H9 (cell line): ENCODE results near the gene TBL1X. TPM values are rescaled to one million over a fixed set of nuclear protein-coding genes. Genes with fewer than 3 reads are reported as not detected.

Source experiments
- DNase-seq: peaks from one replicate; pipeline ENCODE4 v3.0.0-alpha.2; 2017
- H2AFZ ChIP-seq: one replicate; pipeline ENCODE4 v1.6.1; 2013; ENCODE audit warnings: mild to moderate bottlenecking, low read length, control low read depth, moderate library complexity
- H2AK5ac ChIP-seq: 2 replicates; pipeline ENCODE4 v1.6.1; 2013; ENCODE audit warnings: low read length, control low read depth, mixed read lengths; ENCODE audit not compliant: insufficient read length
- H2BK120ac ChIP-seq: one replicate; pipeline ENCODE4 v1.6.1; 2013; ENCODE audit warnings: low read depth, mild to moderate bottlenecking, low read length, control low read depth, inconsistent platforms; ENCODE audit not compliant: poor library complexity, severe bottlenecking
- H2BK12ac ChIP-seq: 2 replicates; pipeline ENCODE4 v1.6.1; 2013; ENCODE audit warnings: low read length, control low read depth, mixed read lengths, low read depth; ENCODE audit not compliant: insufficient read length
- H2BK15ac ChIP-seq: 2 replicates; pipeline ENCODE4 v1.6.1; 2013; ENCODE audit warnings: low read depth, low read length, control low read depth
- H2BK20ac ChIP-seq: one replicate; pipeline ENCODE4 v1.6.1; 2013; ENCODE audit warnings: low read depth, mild to moderate bottlenecking, low read length, control low read depth, inconsistent platforms; ENCODE audit not compliant: poor library complexity, severe bottlenecking
- H2BK5ac ChIP-seq: 2 replicates; pipeline ENCODE4 v1.6.1; 2013; ENCODE audit warnings: low read length, control low read depth, mixed read lengths; ENCODE audit not compliant: insufficient read length
- H3K14ac ChIP-seq: 2 replicates; pipeline ENCODE4 v1.6.1; 2013; ENCODE audit warnings: low read length, control low read depth; ENCODE audit not compliant: insufficient read depth
- H3K18ac ChIP-seq: 2 replicates; pipeline ENCODE4 v1.6.1; 2013; ENCODE audit warnings: low read depth, mild to moderate bottlenecking, mixed read lengths, low read length, control low read depth; ENCODE audit not compliant: insufficient read length
- H3K23ac ChIP-seq: 2 replicates; pipeline ENCODE4 v1.6.1; 2013; ENCODE audit warnings: low read length, control low read depth, mixed read lengths, low read depth; ENCODE audit not compliant: insufficient read length
- H3K23me2 ChIP-seq: 2 replicates; pipeline ENCODE4 v1.6.1; 2013; ENCODE audit warnings: low read depth, mild to moderate bottlenecking, mixed read lengths, low read length, control low read depth; ENCODE audit not compliant: insufficient read length, poor library complexity, severe bottlenecking
- H3K27ac ChIP-seq: 2 replicates; pipeline ENCODE4 v1.5.1; 2013; ENCODE audit warnings: low read length, control low read depth, mixed read lengths, low read depth; ENCODE audit not compliant: insufficient read length
- H3K27me3 ChIP-seq: 2 replicates; pipeline ENCODE4 v1.6.1; 2013; ENCODE audit warnings: low read length, control low read depth, inconsistent platforms; ENCODE audit not compliant: insufficient read depth
- H3K4ac ChIP-seq: 2 replicates; pipeline ENCODE4 v1.6.1; 2013; ENCODE audit warnings: low read depth, mild to moderate bottlenecking, control low read depth, inconsistent platforms, low read length, moderate library complexity
- H3K4me1 ChIP-seq: 2 replicates; pipeline ENCODE4 v1.6.1; 2013; ENCODE audit warnings: low read length, control low read depth, inconsistent platforms; ENCODE audit not compliant: insufficient read depth
- H3K4me2 ChIP-seq: 2 replicates; pipeline ENCODE4 v1.6.1; 2013; ENCODE audit warnings: low read length, control low read depth, mixed read lengths; ENCODE audit not compliant: insufficient read length, insufficient read depth
- H3K56ac ChIP-seq: 2 replicates; pipeline ENCODE4 v1.6.1; 2013; ENCODE audit warnings: low read depth, mild to moderate bottlenecking, mixed read lengths, low read length, control low read depth; ENCODE audit not compliant: insufficient read length
- H3K79me1 ChIP-seq: 2 replicates; pipeline ENCODE4 v1.6.1; 2013; ENCODE audit warnings: low read depth, mild to moderate bottlenecking, moderate library complexity, low read length, control low read depth, inconsistent platforms; ENCODE audit not compliant: insufficient read depth, poor library complexity, severe bottlenecking
- H3K79me2 ChIP-seq: 2 replicates; pipeline ENCODE4 v1.6.1; 2013; ENCODE audit warnings: low read length, control low read depth, inconsistent platforms; ENCODE audit not compliant: insufficient read depth
- H3K9ac ChIP-seq: 2 replicates; pipeline ENCODE4 v1.6.1; 2013; ENCODE audit warnings: low read length, control low read depth, mixed read lengths; ENCODE audit not compliant: insufficient read length; ENCODE audit errors: extremely low read depth
- H3K9me3 ChIP-seq: one replicate; pipeline ENCODE4 v1.6.1; 2013; ENCODE audit warnings: low read depth, low read length, inconsistent platforms; ENCODE audit not compliant: control insufficient read depth
- H3T11ph ChIP-seq: one replicate; pipeline ENCODE4 v1.6.1; 2013; ENCODE audit warnings: mild to moderate bottlenecking, low read length, control low read depth, inconsistent platforms
- H4K20me1 ChIP-seq: one replicate; pipeline ENCODE4 v1.6.1; 2013; ENCODE audit not compliant: control insufficient read depth, insufficient read length, insufficient read depth
- H4K5ac ChIP-seq: 2 replicates; pipeline ENCODE4 v1.6.1; 2013; ENCODE audit warnings: low read depth, mild to moderate bottlenecking, mixed read lengths, low read length, control low read depth; ENCODE audit not compliant: insufficient read length
- H4K8ac ChIP-seq: replicated peaks from 2 replicates; pipeline ENCODE4 v1.6.1; 2013; ENCODE audit warnings: low read length, control low read depth, mixed read lengths, low read depth; ENCODE audit not compliant: insufficient read length
- H4K91ac ChIP-seq: 2 replicates; pipeline ENCODE4 v1.6.1; 2013; ENCODE audit warnings: low read depth, mild to moderate bottlenecking, moderate library complexity, mixed read lengths, low read length, control low read depth; ENCODE audit not compliant: insufficient read length
- H3K27ac Mint-ChIP-seq, 3 experiments: 2 replicates in 2 of 3; 3 replicates in 1 of 3; pipeline ENCODE4 v1.8.0; 2020 to 2021; ENCODE audit warnings: mixed read lengths in 3 of 3, mild to moderate bottlenecking in 1 of 3, moderate library complexity in 1 of 3
- H3K27me3 Mint-ChIP-seq: 2 replicates; pipeline ENCODE4 v1.8.0; 2021; ENCODE audit warnings: low read depth, mild to moderate bottlenecking, moderate library complexity, mixed read lengths
- H3K36me3 Mint-ChIP-seq, 3 experiments: 2 replicates in 2 of 3; 3 replicates in 1 of 3; pipeline ENCODE4 v1.8.0; 2020 to 2021; ENCODE audit warnings: low read depth in 3 of 3, mixed read lengths in 3 of 3; ENCODE audit not compliant: insufficient read depth in 1 of 3
- H3K4me1 Mint-ChIP-seq, 2 experiments: 2 replicates each; pipeline ENCODE4 v1.8.0; 2020; ENCODE audit warnings: mixed read lengths in 2 of 2
- H3K4me3 Mint-ChIP-seq, 2 experiments: 2 replicates in 1 of 2; 3 replicates in 1 of 2; pipeline ENCODE4 v1.8.0; 2020 to 2021; ENCODE audit warnings: mild to moderate bottlenecking in 2 of 2, mixed read lengths in 2 of 2, moderate library complexity in 1 of 2
- H3K9me3 Mint-ChIP-seq, 2 experiments: 2 replicates in 1 of 2; 3 replicates in 1 of 2; pipeline ENCODE4 v1.8.0; 2020; ENCODE audit warnings: mild to moderate bottlenecking in 2 of 2, mixed read lengths in 2 of 2, moderate library complexity in 1 of 2
- WGBS: extraction: QIAGEN DNeasy Blood & Tissue Kit; methylation state at CpG from one replicate; pipeline ENCODE4 v1.1.7; 2013; ENCODE audit warnings: missing lambda C conversion rate, low lambda C conversion rate, mixed read lengths; ENCODE audit not compliant: insufficient read length; ENCODE audit errors: extremely low coverage; 5-methylcytosine and 5-hydroxymethylcytosine counted together
- total RNA-seq: library from RNA; stranded (reverse); gene quantifications from 2 replicates; pipeline ENCODE4 v1.2.1, GENCODE V29; 2021
- TF ChIP-seq, protein P1 (sequence below): fragments of 200-600 bp; sonication (generic); conservative IDR thresholded peaks from 3 replicates; pipeline ENCODE4 v1.8.0; 2021; ENCODE audit warnings: antibody characterized with exemption, mild to moderate bottlenecking

The TBL1X gene
- total RNA-seq, 1 experiment from 2014 or later: 24.1 TPM

DNA sequence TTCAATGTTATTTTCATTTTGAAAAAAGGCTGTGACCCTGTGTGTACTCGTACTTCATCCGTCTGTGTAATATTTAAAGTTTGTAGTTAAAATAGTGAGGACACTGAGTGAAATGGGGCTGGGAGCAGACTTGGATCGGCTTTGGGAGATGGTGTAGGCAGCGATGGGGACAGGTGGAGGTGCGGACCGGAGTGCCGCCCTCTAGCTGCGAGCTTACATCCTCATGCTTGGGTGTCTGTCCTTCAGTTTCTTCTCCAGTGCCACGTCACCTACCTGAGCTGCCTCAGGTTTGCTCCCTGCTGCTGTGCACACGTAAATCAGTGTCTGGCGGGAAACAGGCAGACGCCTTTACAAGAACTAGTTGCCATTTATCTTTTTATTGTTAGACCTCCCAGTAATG lies 154.7 kb downstream of the TBL1X start:
- WGBS: no CpG with 5 or more reads among the region's 12 CpGs
- TF ChIP-seq, protein P1, sequence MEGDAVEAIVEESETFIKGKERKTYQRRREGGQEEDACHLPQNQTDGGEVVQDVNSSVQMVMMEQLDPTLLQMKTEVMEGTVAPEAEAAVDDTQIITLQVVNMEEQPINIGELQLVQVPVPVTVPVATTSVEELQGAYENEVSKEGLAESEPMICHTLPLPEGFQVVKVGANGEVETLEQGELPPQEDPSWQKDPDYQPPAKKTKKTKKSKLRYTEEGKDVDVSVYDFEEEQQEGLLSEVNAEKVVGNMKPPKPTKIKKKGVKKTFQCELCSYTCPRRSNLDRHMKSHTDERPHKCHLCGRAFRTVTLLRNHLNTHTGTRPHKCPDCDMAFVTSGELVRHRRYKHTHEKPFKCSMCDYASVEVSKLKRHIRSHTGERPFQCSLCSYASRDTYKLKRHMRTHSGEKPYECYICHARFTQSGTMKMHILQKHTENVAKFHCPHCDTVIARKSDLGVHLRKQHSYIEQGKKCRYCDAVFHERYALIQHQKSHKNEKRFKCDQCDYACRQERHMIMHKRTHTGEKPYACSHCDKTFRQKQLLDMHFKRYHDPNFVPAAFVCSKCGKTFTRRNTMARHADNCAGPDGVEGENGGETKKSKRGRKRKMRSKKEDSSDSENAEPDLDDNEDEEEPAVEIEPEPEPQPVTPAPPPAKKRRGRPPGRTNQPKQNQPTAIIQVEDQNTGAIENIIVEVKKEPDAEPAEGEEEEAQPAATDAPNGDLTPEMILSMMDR: peak; percentile 56
- Histone ChIP-seq H3T11ph (no peak overlapping the region), H3K9me3 (no peaks in the 10 kb centered on the region), H2AK5ac (no peak overlapping the region), H3K27ac (no peak overlapping the region), H4K8ac (no peak overlapping the region), H3K4me2 (no peak overlapping the region), H4K20me1 (no peaks in the 10 kb centered on the region), H2AFZ (no peak overlapping the region), H3K27me3 (no peaks in the 10 kb centered on the region), H3K9ac (no peak overlapping the region), H4K5ac (no peak overlapping the region), H3K56ac (no peak overlapping the region), H3K14ac (no peak overlapping the region), H3K79me1 (no peaks in the 10 kb centered on the region), H2BK5ac (no peak overlapping the region), H2BK120ac (no peak overlapping the region), H3K23ac (no peak overlapping the region), H3K79me2 (no peaks in the 10 kb centered on the region), H3K4ac (no peak overlapping the region), H3K23me2 (no peaks in the 10 kb centered on the region), H2BK20ac (no peak overlapping the region), H4K91ac (no peak overlapping the region), H3K4me1 (peaks cover 2% of the 10 kb centered on the region; the same call in 1 of the 2 replicates), H2BK12ac (no peak overlapping the region), H3K18ac (no peak overlapping the region), H2BK15ac (no peak overlapping the region)
- Mint-ChIP-seq H3K27ac (no peak overlapping the region), H3K4me1 (peaks cover 20 to 28% of the 10 kb centered on the region in 2 experiments), H3K9me3 (peaks cover 4 to 44% of the 10 kb centered on the region in 2 experiments), H3K4me3 (no peak overlapping the region; a peak in 1 of 5 replicates), H3K27me3 (no peaks in the 10 kb centered on the region), H3K36me3 (peaks cover 8 to 24% (median 17%) of the 10 kb centered on the region in 3 experiments)
- peak; percentile 41 for DNase-seq
